Measurements from ENCODE around the gene FRG2C. TPM values are rescaled to one million over a fixed set of nuclear protein-coding genes. Genes with fewer than 3 reads are reported as not detected.
"Not testable (repeated sequence)": the region's sequence is repeated elsewhere in the genome, so short reads cannot be mapped to it uniquely, and the experiment has no call there.

FRG2C gene
- not detected in 2 replicates for total RNA-seq (2022)
- Bru-seq, nascent RNA: not detected
- BruChase-seq, experiment 1, labeled RNA remaining after a 6-hour chase: not detected
- BruChase-seq, experiment 2, labeled RNA remaining after a 2-hour chase: percentile 14 among the genes with signal in this experiment
- long read RNA-seq: 0 reads

DNA sequence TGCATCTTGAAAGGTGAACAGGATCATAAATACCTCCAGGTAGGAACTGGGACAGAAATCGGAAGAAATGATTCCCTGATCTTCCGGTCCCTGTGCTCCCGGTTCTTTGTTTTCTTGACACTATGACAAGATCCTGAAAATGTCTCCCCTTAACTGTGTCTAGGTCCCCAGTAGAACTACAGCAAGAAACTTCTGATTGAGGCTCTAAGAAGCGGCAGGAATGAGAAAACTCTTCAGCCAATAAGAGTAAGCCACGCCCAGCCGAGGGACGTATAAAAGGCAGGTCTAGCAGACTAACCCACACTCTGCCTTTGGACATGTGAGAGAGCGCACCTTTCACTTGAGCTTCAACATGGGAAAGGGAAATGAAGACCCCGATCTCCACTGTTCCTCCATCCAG is at the start of gene FRG2C:
TSS of gene FRG2C (plus strand) at position 301 of the 400 bp plus-strand sequence. CDS start at position 353, 52 bp downstream.
- H3K27ac Mint-ChIP-seq (ENCODE audit: unreplicated experiment); DNase-seq; H3K4me3 Mint-ChIP-seq (ENCODE audit: low read depth, unreplicated experiment); CTCF ChIA-PET; H3K27me3 Mint-ChIP-seq (ENCODE audit: unreplicated experiment); intact Hi-C loops (cut with micrococcal nuclease; ENCODE audit: unreplicated experiment); H3K4me1 Mint-ChIP-seq (ENCODE audit: low read depth, unreplicated experiment); BruUV-seq (replicated peaks); H3K36me3 Mint-ChIP-seq (ENCODE audit: insufficient read depth, unreplicated experiment): not testable (repeated sequence)
- H3K9me3 Mint-ChIP-seq (ENCODE audit: low read depth, unreplicated experiment): peaks cover 15% of the 10 kb centered on the region

GRCh38 chr3:75618666-75619305 is 45.3 kb upstream of the FRG2C start:
- intact Hi-C loops (cut with micrococcal nuclease; ENCODE audit: unreplicated experiment); H3K4me1 Mint-ChIP-seq (ENCODE audit: low read depth, unreplicated experiment); H3K27ac Mint-ChIP-seq (ENCODE audit: unreplicated experiment); H3K36me3 Mint-ChIP-seq (ENCODE audit: insufficient read depth, unreplicated experiment); H3K4me3 Mint-ChIP-seq (ENCODE audit: low read depth, unreplicated experiment); BruUV-seq (replicated peaks); H3K27me3 Mint-ChIP-seq (ENCODE audit: unreplicated experiment); DNase-seq; H3K9me3 Mint-ChIP-seq (ENCODE audit: low read depth, unreplicated experiment); CTCF ChIA-PET: not testable (repeated sequence)

DNA sequence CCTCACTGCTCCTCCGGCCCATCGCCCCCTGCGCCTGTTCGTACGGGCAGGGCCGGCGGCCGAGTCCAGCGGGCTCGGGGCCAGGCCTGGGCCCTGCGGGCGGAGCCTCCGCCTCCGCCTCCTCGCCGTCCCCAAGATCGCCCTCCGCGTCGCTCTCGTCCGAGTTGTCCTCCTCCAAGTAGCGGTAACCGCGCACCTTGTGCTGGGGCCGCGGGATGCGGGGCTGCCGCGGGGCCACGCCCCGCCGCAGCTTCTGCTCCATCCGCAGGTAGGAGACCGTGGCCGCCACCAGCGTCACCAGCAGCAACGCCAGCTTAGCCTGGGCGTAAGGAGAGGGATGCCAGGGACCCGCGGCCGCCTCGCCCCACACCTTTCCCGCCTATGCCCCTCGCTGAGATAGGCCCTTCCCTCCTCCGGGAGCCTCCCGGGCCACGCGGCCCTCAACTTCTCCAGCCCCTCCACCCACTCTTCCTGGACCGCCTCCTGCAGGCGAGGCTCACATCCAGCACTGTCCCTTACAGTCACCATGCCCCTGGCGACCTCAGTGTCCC is 44.6 kb upstream of the FRG2C start:
- intact Hi-C loops (cut with micrococcal nuclease; ENCODE audit: unreplicated experiment); BruUV-seq (replicated peaks); H3K9me3 Mint-ChIP-seq (ENCODE audit: low read depth, unreplicated experiment); DNase-seq; H3K4me3 Mint-ChIP-seq (ENCODE audit: low read depth, unreplicated experiment); H3K27ac Mint-ChIP-seq (ENCODE audit: unreplicated experiment); H3K4me1 Mint-ChIP-seq (ENCODE audit: low read depth, unreplicated experiment); H3K27me3 Mint-ChIP-seq (ENCODE audit: unreplicated experiment); H3K36me3 Mint-ChIP-seq (ENCODE audit: insufficient read depth, unreplicated experiment); CTCF ChIA-PET: not testable (repeated sequence)

- H3K27ac Mint-ChIP-seq (ENCODE audit: unreplicated experiment); H3K4me1 Mint-ChIP-seq (ENCODE audit: low read depth, unreplicated experiment); BruUV-seq (replicated peaks); DNase-seq; CTCF ChIA-PET; H3K4me3 Mint-ChIP-seq (ENCODE audit: low read depth, unreplicated experiment); H3K36me3 Mint-ChIP-seq (ENCODE audit: insufficient read depth, unreplicated experiment); H3K9me3 Mint-ChIP-seq (ENCODE audit: low read depth, unreplicated experiment); H3K27me3 Mint-ChIP-seq (ENCODE audit: unreplicated experiment); intact Hi-C loops (cut with micrococcal nuclease; ENCODE audit: unreplicated experiment): not testable (repeated sequence)
These were observed 42.4 kb upstream of the FRG2C start for GRCh38 chr3:75621772-75622171.

GRCh38 chr3:75623656-75624055 is 40.5 kb upstream of the FRG2C start:
- H3K27ac Mint-ChIP-seq (ENCODE audit: unreplicated experiment); CTCF ChIA-PET; intact Hi-C loops (cut with micrococcal nuclease; ENCODE audit: unreplicated experiment); BruUV-seq (replicated peaks); DNase-seq; H3K27me3 Mint-ChIP-seq (ENCODE audit: unreplicated experiment); H3K4me1 Mint-ChIP-seq (ENCODE audit: low read depth, unreplicated experiment); H3K4me3 Mint-ChIP-seq (ENCODE audit: low read depth, unreplicated experiment); H3K9me3 Mint-ChIP-seq (ENCODE audit: low read depth, unreplicated experiment); H3K36me3 Mint-ChIP-seq (ENCODE audit: insufficient read depth, unreplicated experiment): not testable (repeated sequence)

DNA sequence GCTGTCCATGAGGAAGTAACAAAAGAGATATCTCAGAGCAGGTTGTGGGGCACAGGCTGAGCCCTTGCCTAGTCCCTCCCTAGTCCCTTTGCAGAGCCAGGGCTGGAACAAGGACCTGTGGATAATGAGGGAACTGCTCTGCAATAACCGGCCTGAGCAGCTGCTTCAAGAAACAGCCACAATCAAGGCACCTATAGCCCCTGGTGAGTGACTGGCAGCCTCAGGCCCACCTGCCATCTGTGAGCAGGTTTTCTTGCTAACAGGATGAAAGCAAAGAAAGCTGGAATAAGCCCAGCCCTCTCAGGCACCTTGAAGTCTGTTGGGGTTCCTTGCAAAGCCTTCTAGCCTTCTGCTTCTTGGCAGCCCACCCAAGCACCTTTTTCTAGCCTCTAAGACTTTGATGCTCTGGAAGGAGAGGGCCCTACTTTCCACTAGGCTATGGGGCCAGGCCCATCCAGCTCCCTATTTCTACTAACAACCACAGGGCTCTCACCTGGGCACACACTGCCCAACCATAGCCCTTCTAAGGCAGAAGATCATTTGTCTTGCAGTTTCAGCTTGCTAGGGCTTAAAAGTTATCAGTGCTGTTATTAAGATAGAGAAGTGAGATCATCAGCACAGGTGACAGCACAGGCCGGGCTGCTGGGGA is 33.1 kb upstream of the FRG2C start:
- H3K9me3 Mint-ChIP-seq (ENCODE audit: low read depth, unreplicated experiment): not testable (repeated sequence)

DNA sequence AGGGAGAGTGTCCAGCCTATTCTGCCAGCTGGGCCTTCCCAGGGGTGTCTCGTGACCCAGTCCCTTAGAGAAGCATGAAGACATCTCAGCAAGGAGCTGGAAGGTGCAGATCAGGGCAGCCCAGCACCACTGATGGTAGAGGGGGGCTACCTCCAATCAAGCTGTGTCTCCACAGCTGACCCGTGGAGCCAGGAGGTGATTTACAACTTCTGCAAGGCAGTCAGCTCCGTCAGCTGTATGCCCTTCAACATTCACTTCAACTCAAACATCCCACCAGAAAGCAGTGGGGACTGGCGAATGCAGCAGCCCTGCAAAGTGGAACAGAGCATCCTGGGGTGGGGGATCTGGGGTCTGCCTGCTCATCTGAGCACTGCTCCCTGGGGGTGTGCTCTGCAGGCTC is 32.6 kb upstream of the FRG2C start:
- Mint-ChIP-seq H3K4me1 (ENCODE audit: low read depth, unreplicated experiment) (no peaks in the 10 kb centered on the region), H3K4me3 (ENCODE audit: low read depth, unreplicated experiment) (no peak overlapping the region), H3K27ac (ENCODE audit: unreplicated experiment) (no peak overlapping the region), H3K9me3 (ENCODE audit: low read depth, unreplicated experiment) (no peaks in the 10 kb centered on the region), H3K36me3 (ENCODE audit: insufficient read depth, unreplicated experiment) (no peaks in the 10 kb centered on the region), H3K27me3 (ENCODE audit: unreplicated experiment) (no peaks in the 10 kb centered on the region)
- DNase-seq: no peak
- no peak for TF ChIP-seq CTCF (IDR thresholded peaks at IDR 0.05; ENCODE audit: unreplicated experiment)
- CTCF ChIA-PET: no interaction called here
- no TSS peak for BruUV-seq (replicated peaks)
- intact Hi-C loops (cut with micrococcal nuclease; ENCODE audit: unreplicated experiment): no loop called here

More for the DNA sequence above, 33.1 kb upstream of the FRG2C start:
- CTCF ChIA-PET; H3K27me3 Mint-ChIP-seq (ENCODE audit: unreplicated experiment); H3K4me1 Mint-ChIP-seq (ENCODE audit: low read depth, unreplicated experiment); H3K4me3 Mint-ChIP-seq (ENCODE audit: low read depth, unreplicated experiment); BruUV-seq (replicated peaks); DNase-seq; intact Hi-C loops (cut with micrococcal nuclease; ENCODE audit: unreplicated experiment); H3K27ac Mint-ChIP-seq (ENCODE audit: unreplicated experiment); H3K36me3 Mint-ChIP-seq (ENCODE audit: insufficient read depth, unreplicated experiment): not testable (repeated sequence)

GRCh38 chr3:75638947-75639346 is 25.2 kb upstream of the FRG2C start:
- H3K4me3 Mint-ChIP-seq (ENCODE audit: low read depth, unreplicated experiment); BruUV-seq (replicated peaks); H3K9me3 Mint-ChIP-seq (ENCODE audit: low read depth, unreplicated experiment); DNase-seq; CTCF ChIA-PET; H3K36me3 Mint-ChIP-seq (ENCODE audit: insufficient read depth, unreplicated experiment); H3K27ac Mint-ChIP-seq (ENCODE audit: unreplicated experiment); H3K4me1 Mint-ChIP-seq (ENCODE audit: low read depth, unreplicated experiment); H3K27me3 Mint-ChIP-seq (ENCODE audit: unreplicated experiment); intact Hi-C loops (cut with micrococcal nuclease; ENCODE audit: unreplicated experiment): not testable (repeated sequence)

DNA sequence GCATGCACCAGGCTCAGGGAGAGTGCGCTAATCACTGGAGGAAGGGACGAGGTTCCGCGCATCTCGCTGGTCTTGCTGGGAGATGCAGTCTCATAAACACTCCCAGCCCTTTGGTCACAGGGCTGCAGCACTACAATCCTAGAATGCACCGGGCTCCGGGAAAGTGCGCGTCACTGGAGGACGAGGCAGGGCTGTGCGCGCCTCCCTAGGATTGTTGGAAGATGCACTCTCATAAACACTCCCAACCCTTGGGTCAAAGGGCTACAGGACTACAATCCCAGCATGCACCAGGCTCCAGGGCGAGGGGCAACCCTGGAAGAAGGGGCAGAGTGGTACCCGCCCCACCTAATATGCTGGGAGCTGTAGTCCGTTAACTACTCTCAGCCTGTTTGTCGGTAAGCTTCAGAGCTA is 23.0 kb upstream of the FRG2C start:
- H3K27ac Mint-ChIP-seq (ENCODE audit: unreplicated experiment); H3K4me3 Mint-ChIP-seq (ENCODE audit: low read depth, unreplicated experiment); H3K4me1 Mint-ChIP-seq (ENCODE audit: low read depth, unreplicated experiment); H3K9me3 Mint-ChIP-seq (ENCODE audit: low read depth, unreplicated experiment); CTCF ChIA-PET; DNase-seq; BruUV-seq (replicated peaks); H3K36me3 Mint-ChIP-seq (ENCODE audit: insufficient read depth, unreplicated experiment); H3K27me3 Mint-ChIP-seq (ENCODE audit: unreplicated experiment): not testable (repeated sequence)
- intact Hi-C loops (cut with micrococcal nuclease; ENCODE audit: unreplicated experiment): loop anchor here (5.0 kb wide), 1 partner anchor 384 kb away; no protein-coding TSS in a partner anchor
